Measurements from ENCODE around the gene FBF1. TPM values are rescaled to one million over a fixed set of nuclear protein-coding genes. Genes with fewer than 3 reads are reported as not detected.

FBF1 gene
- total RNA-seq, 1 experiment from 2014 or later: 8.3 TPM

DNA sequence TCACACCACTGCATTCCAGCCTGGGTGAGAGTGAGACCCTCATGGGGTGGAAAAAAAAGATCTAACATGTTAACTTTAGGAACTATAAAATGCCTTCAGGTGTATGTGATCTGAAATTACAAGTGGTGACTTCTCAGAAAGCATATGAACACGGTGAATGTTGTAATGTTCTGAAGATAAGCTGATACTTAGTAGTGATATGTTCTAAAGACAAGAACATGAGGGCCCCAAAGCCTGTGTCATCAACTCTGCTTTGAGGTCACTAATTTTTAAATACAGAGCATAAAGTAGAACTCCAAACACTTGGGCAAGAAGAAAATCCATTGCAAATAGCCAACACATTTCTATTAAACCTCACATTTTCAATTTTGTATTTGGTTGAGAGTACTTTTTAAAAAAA, 2.6 kb upstream of the FBF1 start:
- Histone ChIP-seq H3K56ac (ENCODE audit: insufficient read length, low read depth, low read length) (no peak overlapping the region), H3K4me1 (ENCODE audit: insufficient read depth, low read length) (no peaks in the 10 kb centered on the region), H2AFZ (ENCODE audit: low read length) (no peak overlapping the region), H3K27me3 (ENCODE audit: insufficient read depth, low read length) (no peaks in the 10 kb centered on the region), H3K79me1 (ENCODE audit: insufficient read depth, low read depth, low read length, poor library complexity, severe bottlenecking) (no peaks in the 10 kb centered on the region), H2AK5ac (ENCODE audit: insufficient read length, low read length) (no peak overlapping the region), H3K14ac (ENCODE audit: insufficient read depth, low read length) (no peak overlapping the region), H2BK15ac (ENCODE audit: low read depth, low read length) (no peak overlapping the region), H2BK5ac (ENCODE audit: insufficient read length, low read length) (no peak overlapping the region), H2BK20ac (ENCODE audit: low read depth, low read length, poor library complexity, severe bottlenecking) (no peak overlapping the region), H3K4ac (ENCODE audit: low read depth, low read length) (no peak overlapping the region), H3T11ph (ENCODE audit: low read length) (no peak overlapping the region), H3K4me2 (ENCODE audit: insufficient read depth, insufficient read length, low read length) (no peak overlapping the region), H4K5ac (ENCODE audit: insufficient read length, low read depth, low read length) (no peak overlapping the region), H3K23me2 (ENCODE audit: insufficient read length, low read depth, low read length, poor library complexity, severe bottlenecking) (no peaks in the 10 kb centered on the region), H2BK120ac (ENCODE audit: low read depth, low read length, poor library complexity, severe bottlenecking) (no peak overlapping the region), H3K23ac (ENCODE audit: insufficient read length, low read depth, low read length) (no peak overlapping the region), H4K20me1 (ENCODE audit: control insufficient read depth, insufficient read depth, insufficient read length) (no peaks in the 10 kb centered on the region), H3K18ac (ENCODE audit: insufficient read length, low read depth, low read length) (no peak overlapping the region), H3K27ac (ENCODE audit: insufficient read length, low read depth, low read length) (no peak overlapping the region), H4K91ac (ENCODE audit: insufficient read length, low read depth, low read length) (no peak overlapping the region), H3K79me2 (ENCODE audit: insufficient read depth, low read length) (no peaks in the 10 kb centered on the region), H3K9ac (ENCODE audit: extremely low read depth, insufficient read length, low read length) (no peak overlapping the region), H2BK12ac (ENCODE audit: insufficient read length, low read depth, low read length) (no peak overlapping the region), H3K9me3 (ENCODE audit: control insufficient read depth, low read depth, low read length) (no peaks in the 10 kb centered on the region), H4K8ac (replicated peaks; ENCODE audit: insufficient read length, low read depth, low read length) (no peak overlapping the region)
- peaks cover 12 to 15% of the 10 kb centered on the region in 2 experiments for H3K4me1 Mint-ChIP-seq
- H3K27ac Mint-ChIP-seq: no peak overlapping the region
- H3K27me3 Mint-ChIP-seq (ENCODE audit: low read depth): no peaks in the 10 kb centered on the region
- no CpG with 5 or more reads among the region's 1 CpG for WGBS (ENCODE audit: extremely low coverage, insufficient read length, low lambda C conversion rate)
- TF ChIP-seq CTCF (conservative IDR thresholded peaks at IDR 0.05): no peak
- no peak overlapping the region for H3K4me3 Mint-ChIP-seq
- H3K36me3 Mint-ChIP-seq (ENCODE audit: insufficient read depth in 1 of 3, low read depth in 3 of 3): peaks cover 3 to 25% (median 16%) of the 10 kb centered on the region in 3 experiments; a peak in 6 of 7 replicates
- H3K9me3 Mint-ChIP-seq: no peaks in the 10 kb centered on the region; a peak in 1 of 5 replicates
- no peak for DNase-seq

Data from H9 (cell line).